Measurements from ENCODE around the gene PSMD4.
"Not testable (repeated sequence)": the region's sequence is repeated elsewhere in the genome, so short reads cannot be mapped to it uniquely, and the experiment has no call there.

Gene PSMD4

GRCh38 chr1:151254217-151255213 is at the start of gene PSMD4:
TSS of gene PSMD4 (plus strand) at chr1:151254734. CDS start at chr1:151254783, 49 bp downstream.
- in situ Hi-C loops (cut with MboI; ENCODE audit: low sequenced_read_pairs): no loop called here

- in situ Hi-C loops (cut with MboI; ENCODE audit: low sequenced_read_pairs): not testable (repeated sequence)
Observed at GRCh38 chr1:151205381-151205965, 49.1 kb upstream of the PSMD4 start.

DNA sequence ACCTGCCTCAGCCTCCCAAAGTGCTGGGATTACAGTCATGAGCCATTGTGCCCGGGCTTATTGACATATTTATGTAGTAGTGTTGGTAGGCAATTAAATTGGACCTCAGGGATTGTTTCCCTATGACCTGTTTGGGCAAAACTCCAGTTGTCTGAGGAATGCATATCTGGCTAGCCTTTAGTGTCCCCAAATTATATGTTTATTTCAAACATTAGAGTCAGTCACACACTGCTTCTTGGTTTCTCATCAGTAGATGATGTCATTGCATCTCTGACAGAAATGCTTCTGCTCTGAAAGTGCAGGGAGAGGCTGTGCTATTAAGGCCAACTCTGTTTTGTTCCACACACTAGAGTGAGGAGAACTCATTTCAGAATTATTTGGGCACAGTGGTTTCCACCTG is 43.7 kb upstream of the PSMD4 start:
- in situ Hi-C loops (cut with MboI; ENCODE audit: low sequenced_read_pairs): no loop called here

- in situ Hi-C loops (cut with MboI; ENCODE audit: low sequenced_read_pairs): no loop called here
Observed at GRCh38 chr1:151211972-151212705, 42.4 kb upstream of the PSMD4 start.

- in situ Hi-C loops (cut with MboI; ENCODE audit: low sequenced_read_pairs): no loop called here
Observed at GRCh38 chr1:151213560-151213959, 41.0 kb upstream of the PSMD4 start.

- in situ Hi-C loops (cut with MboI; ENCODE audit: low sequenced_read_pairs): no loop called here
Observed at GRCh38 chr1:151221616-151222015, 32.9 kb upstream of the PSMD4 start.

DNA sequence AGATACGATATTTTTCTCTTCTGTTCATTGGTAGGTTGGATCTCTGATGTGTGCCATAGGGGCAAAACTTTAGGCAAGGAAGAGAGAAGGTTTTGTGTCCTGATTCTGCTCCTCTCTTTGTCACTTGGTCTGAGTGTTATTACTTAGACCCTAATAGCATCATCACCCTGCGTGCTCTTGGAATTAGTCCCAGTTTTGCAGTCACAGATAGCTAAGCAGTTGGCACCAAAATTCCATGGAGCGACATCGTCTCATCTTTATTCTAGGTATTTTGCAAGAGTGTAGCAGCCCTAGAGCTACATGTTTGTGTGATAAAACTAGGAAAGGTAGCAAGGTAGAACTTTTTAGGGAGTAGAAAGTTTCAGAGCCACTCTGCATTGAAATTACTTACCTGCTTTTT is 32.4 kb upstream of the PSMD4 start:
- in situ Hi-C loops (cut with MboI; ENCODE audit: low sequenced_read_pairs): no loop called here

- in situ Hi-C loops (cut with MboI; ENCODE audit: low sequenced_read_pairs): no loop called here
Observed at GRCh38 chr1:151235235-151235634, 19.3 kb upstream of the PSMD4 start.

- in situ Hi-C loops (cut with MboI; ENCODE audit: low sequenced_read_pairs): no loop called here
Observed at GRCh38 chr1:151237678-151238466, 16.7 kb upstream of the PSMD4 start.

GRCh38 chr1:151238467-151238739 is 16.1 kb upstream of the PSMD4 start:
- in situ Hi-C loops (cut with MboI; ENCODE audit: low sequenced_read_pairs): no loop called here

GRCh38 chr1:151242442-151242841 is 12.1 kb upstream of the PSMD4 start:
- in situ Hi-C loops (cut with MboI; ENCODE audit: low sequenced_read_pairs): no loop called here

DNA sequence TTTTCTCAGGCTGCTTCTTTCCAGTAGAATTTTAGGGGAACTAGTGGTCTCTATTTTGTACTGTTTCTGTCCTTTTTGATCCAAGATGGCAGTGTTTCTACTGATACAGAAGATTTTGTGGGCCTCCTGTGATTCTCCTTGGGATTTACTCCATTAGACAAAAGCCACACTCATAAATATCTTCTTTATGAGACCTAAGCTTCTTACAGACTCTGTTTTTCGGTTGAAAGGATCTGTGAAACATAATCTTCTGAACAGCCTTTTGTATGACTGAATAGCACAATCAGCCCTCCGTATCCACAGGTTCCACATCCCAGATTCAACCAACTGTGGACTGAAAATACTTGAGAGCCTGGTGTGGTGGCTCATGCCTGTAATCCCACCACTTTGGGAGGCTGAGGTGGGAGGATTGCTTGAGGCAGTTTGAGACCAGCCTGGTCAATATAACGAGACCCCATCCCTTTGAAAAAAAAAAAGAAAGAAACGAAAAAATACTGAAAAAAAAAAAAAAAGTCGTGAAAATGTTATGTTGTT is 10.8 kb upstream of the PSMD4 start:
- in situ Hi-C loops (cut with MboI; ENCODE audit: low sequenced_read_pairs): no loop called here

GRCh38 chr1:151246786-151247185 is 7.7 kb upstream of the PSMD4 start:
- in situ Hi-C loops (cut with MboI; ENCODE audit: low sequenced_read_pairs): no loop called here

DNA sequence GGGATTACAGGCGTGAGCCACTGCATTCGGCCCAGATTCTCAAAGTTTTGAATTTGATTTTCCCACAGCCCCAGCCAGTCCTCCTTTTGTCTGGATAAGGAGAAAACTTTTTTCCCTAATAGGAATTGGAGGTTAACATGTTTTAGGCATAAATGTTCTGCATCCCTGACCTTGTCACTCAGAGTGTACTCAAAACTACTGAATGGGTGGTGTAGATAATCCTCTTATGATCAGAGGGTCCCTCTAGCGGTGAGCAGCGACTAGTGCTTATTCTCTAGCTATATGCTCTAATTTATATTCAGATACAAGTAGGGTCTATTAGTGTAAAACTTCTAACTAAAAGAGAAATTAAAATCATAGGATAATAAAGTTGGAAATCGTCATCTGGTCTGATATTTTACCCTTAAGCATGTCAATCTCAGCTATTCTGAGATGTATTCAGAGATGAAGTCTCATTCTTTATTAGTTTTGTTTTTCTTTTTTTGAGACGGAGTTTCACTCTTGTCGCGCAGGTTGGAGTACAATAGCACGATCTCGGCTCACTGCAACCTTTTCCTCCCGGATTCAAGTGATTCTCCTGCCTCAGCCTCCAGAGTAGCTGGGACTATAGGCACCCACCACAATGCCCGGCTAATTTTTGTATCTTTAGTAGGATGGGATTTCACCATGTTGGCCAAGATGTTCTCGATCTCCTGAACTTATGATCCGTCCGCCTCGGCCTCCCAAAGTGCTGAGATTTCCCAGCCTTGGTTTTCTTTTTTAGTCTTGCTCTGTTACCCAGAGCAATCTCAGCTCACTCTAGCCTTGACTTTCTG is 2.7 kb upstream of the PSMD4 start:
- in situ Hi-C loops (cut with MboI; ENCODE audit: low sequenced_read_pairs): no loop called here

GRCh38 chr1:151255381-151255780 is 847 bp downstream of the PSMD4 start:
- in situ Hi-C loops (cut with MboI; ENCODE audit: low sequenced_read_pairs): no loop called here

GRCh38 chr1:151259351-151259750 is 4.8 kb downstream of the PSMD4 start:
- in situ Hi-C loops (cut with MboI; ENCODE audit: low sequenced_read_pairs): no loop called here

DNA sequence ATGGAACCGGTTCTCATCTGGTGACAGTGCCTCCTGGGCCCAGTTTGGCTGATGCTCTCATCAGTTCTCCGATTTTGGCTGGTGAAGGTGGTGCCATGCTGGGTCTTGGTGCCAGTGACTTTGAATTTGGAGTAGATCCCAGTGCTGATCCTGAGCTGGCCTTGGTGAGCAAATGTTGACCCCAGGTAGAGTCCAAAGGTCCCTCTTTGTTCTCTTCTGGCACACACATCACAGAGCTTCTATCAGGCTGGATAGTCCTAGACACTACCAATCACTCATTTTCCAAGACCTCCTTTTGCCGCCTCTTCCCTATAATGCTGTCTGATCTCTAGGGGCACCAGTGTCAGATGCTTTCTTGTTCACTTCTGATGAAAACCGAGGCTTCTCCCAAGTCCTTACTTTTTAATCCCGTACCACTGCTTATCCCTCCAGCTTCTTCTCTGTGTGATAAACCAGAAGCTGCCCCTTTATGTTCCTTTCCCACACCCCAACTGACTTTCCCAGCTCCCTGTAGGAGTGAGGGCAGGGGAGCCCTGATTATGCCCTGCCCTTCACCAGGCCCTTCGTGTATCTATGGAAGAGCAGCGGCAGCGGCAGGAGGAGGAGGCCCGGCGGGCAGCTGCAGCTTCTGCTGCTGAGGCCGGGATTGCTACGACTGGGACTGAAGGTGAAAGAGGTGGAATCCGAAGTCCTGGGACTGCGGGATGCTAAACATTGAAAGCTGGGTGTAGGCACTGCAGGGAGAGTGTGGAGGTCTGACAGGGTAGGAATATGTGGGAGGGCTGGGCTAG is 11.1 kb downstream of the PSMD4 start:
- in situ Hi-C loops (cut with MboI; ENCODE audit: low sequenced_read_pairs): no loop called here

DNA sequence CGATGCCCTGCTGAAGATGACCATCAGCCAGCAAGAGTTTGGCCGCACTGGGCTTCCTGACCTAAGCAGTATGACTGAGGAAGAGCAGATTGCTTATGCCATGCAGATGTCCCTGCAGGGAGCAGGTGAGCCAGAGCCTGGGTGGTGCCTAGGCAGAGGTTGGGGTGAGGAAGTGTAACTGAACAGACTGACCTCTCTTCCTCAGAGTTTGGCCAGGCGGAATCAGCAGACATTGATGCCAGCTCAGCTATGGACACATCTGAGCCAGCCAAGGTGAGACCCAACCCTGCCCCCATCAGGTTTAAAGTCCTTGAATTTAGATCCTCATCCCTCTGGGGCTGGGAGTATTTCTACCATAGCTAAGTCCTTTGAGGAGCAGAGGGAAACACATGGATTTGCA is 11.8 kb downstream of the PSMD4 start:
- in situ Hi-C loops (cut with MboI; ENCODE audit: low sequenced_read_pairs): no loop called here

- in situ Hi-C loops (cut with MboI; ENCODE audit: low sequenced_read_pairs): no loop called here
Observed at GRCh38 chr1:151266821-151267220, 12.3 kb downstream of the PSMD4 start.

Data from HL-60/S4 treated with retinoic acid at 250 ng/mL for 4 days and 3 days (cell line).